Thymus (tissue), 11 donors: Measurements from ENCODE around the gene HEATR5A. TPM values are rescaled to one million over a fixed set of nuclear protein-coding genes. Genes with fewer than 3 reads are reported as not detected.
"Not testable (repeated sequence)": the region's sequence is repeated elsewhere in the genome, so short reads cannot be mapped to it uniquely, and the experiment has no call there.

ENCODE experiments used
- DNase-seq, 9 donors: peaks; one replicate each; pipeline ENCODE4 v3.0.0-alpha.2; 2013; ENCODE audit warnings: low spot score in 9 of 9, low read depth in 6 of 9, missing footprints in 1 of 9
- H3K27ac ChIP-seq, 2 donors: one replicate each; pipeline ENCODE4 v1.5.1; 2013; ENCODE audit warnings: control low read depth in 1 of 2, low read depth in 1 of 2, low read length in 1 of 2, mild to moderate bottlenecking in 1 of 2, moderate library complexity in 1 of 2
- H3K27me3 ChIP-seq, 2 donors: one replicate each; pipeline ENCODE4 v1.5.1; 2013; ENCODE audit warnings: low read length in 1 of 2; ENCODE audit not compliant: control insufficient read depth in 2 of 2, insufficient read depth in 1 of 2
- H3K36me3 ChIP-seq, 2 donors: one replicate each; pipeline ENCODE4 v1.5.1; 2013; ENCODE audit warnings: low read length in 1 of 2, mild to moderate bottlenecking in 1 of 2, moderate library complexity in 1 of 2; ENCODE audit not compliant: control insufficient read depth in 2 of 2, insufficient read depth in 2 of 2
- H3K4me1 ChIP-seq, 2 donors: one replicate each; pipeline ENCODE4 v1.5.1; 2013; ENCODE audit warnings: low read length in 2 of 2; ENCODE audit not compliant: control insufficient read depth in 2 of 2, insufficient read depth in 2 of 2
- H3K4me3 ChIP-seq, 2 donors: one replicate each; pipeline ENCODE4 v1.5.1; 2013; ENCODE audit warnings: low read length in 2 of 2, control low read depth in 1 of 2, mild to moderate bottlenecking in 1 of 2
- H3K9me3 ChIP-seq, 2 donors: one replicate each; pipeline ENCODE4 v1.5.1; 2013; ENCODE audit warnings: low read length in 1 of 2, mild to moderate bottlenecking in 1 of 2; ENCODE audit not compliant: control insufficient read depth in 2 of 2, insufficient read depth in 1 of 2
- WGBS: extraction: QIAGEN DNeasy Blood & Tissue Kit; methylation state at CpG from one replicate; pipeline ENCODE4 v1.1.7; 2013; 5-methylcytosine and 5-hydroxymethylcytosine counted together
- polyA plus RNA-seq: library from polyadenylated mRNA; stranded (reverse); fragments of 200-250 nt; gene quantifications from one replicate; pipeline ENCODE4 v1.2.3, GENCODE V29; 2013
- total RNA-seq: library from RNA; stranded (reverse); fragments of 120-200 nt; gene quantifications from one replicate; pipeline ENCODE4 v1.2.4, GENCODE V29; 2013
- donor health status: healthy.

The HEATR5A gene
- total and polyA plus RNA-seq, 2 donors: 7.5 to 10.9 TPM

- Histone ChIP-seq H3K27ac (no peak overlapping the region), H3K9me3 (no peaks in the 10 kb centered on the region), H3K36me3 (no peaks in the 10 kb centered on the region), H3K27me3 (no peaks in the 10 kb centered on the region), H3K4me3 (no peak overlapping the region), H3K4me1 (no peaks in the 10 kb centered on the region)
- no peak for DNase-seq
- WGBS: 97% methylated on average over 3 of the region's 3 CpGs
Observed at GRCh38 chr14:31360919-31361662, 59.3 kb downstream of the HEATR5A start.

DNA sequence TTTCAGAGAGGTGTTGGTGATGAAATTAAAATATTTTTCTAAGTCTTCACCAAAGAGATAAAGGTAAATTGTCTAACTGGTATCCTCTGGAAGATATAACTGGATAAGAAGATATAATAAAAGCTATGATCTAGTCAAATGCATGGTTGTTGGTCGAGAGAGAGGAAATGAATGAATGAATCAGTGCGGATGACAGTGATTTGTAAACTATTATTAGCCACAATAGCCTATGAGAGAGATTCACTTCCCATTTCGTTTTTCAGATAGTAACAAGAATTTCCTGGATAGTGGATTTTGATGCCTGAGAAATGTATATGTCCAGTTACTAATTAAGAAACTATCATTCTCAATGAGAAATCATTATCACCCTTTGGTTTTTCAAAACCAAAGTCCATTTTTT is 63.1 kb downstream of the HEATR5A start:
- Histone ChIP-seq H3K9me3 (no peaks in the 10 kb centered on the region), H3K27me3 (no peaks in the 10 kb centered on the region), H3K4me3 (no peak overlapping the region), H3K4me1 (no peaks in the 10 kb centered on the region), H3K36me3 (no peaks in the 10 kb centered on the region), H3K27ac (no peak overlapping the region)
- 93% methylated on average over 3 of the region's 3 CpGs for WGBS
- no peak for DNase-seq

GRCh38 chr14:31346097-31346496 is 74.3 kb downstream of the HEATR5A start:
- DNase-seq: no peak
- H3K4me3 ChIP-seq: no peak overlapping the region
- 98% methylated on average over 2 of the region's 2 CpGs for WGBS
- H3K27me3 ChIP-seq: no peaks in the 10 kb centered on the region
- H3K27ac ChIP-seq: no peak overlapping the region
- no peaks in the 10 kb centered on the region for H3K36me3 ChIP-seq
- H3K9me3 ChIP-seq: no peaks in the 10 kb centered on the region
- H3K4me1 ChIP-seq: no peaks in the 10 kb centered on the region

DNA sequence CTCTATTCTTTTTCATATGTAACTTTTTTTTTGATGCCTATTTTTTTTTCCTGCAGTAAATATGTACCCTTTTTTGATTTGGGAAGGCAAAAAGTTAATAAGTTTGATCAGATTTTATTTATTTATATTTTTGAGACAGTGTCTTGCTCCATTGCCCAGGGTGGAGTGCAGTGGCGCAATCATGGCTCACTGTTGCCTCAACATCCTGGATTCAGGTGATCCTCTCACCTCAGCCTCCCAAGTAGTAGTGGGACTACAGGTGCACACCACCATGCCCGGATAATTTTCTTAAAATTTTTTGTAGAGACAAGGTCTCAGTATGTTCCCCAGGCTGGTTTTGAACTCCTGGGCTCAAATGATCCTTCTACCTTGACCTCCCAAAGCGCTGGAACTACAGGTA is 79.1 kb downstream of the HEATR5A start:
- Histone ChIP-seq H3K36me3 (no peaks in the 10 kb centered on the region), H3K4me3 (no peak overlapping the region), H3K4me1 (no peaks in the 10 kb centered on the region), H3K27me3 (no peaks in the 10 kb centered on the region), H3K9me3 (no peaks in the 10 kb centered on the region), H3K27ac (no peak overlapping the region)
- WGBS: over 99% methylated on average over 3 of the region's 3 CpGs
- no peak for DNase-seq

GRCh38 chr14:31340297-31341063 is 79.9 kb downstream of the HEATR5A start:
- Histone ChIP-seq H3K36me3 (no peaks in the 10 kb centered on the region), H3K27me3 (no peaks in the 10 kb centered on the region), H3K4me3 (no peak overlapping the region), H3K4me1 (no peaks in the 10 kb centered on the region), H3K9me3 (no peaks in the 10 kb centered on the region), H3K27ac (no peak overlapping the region)
- no peak for DNase-seq
- WGBS: 98% methylated on average over 5 of the region's 5 CpGs

DNA sequence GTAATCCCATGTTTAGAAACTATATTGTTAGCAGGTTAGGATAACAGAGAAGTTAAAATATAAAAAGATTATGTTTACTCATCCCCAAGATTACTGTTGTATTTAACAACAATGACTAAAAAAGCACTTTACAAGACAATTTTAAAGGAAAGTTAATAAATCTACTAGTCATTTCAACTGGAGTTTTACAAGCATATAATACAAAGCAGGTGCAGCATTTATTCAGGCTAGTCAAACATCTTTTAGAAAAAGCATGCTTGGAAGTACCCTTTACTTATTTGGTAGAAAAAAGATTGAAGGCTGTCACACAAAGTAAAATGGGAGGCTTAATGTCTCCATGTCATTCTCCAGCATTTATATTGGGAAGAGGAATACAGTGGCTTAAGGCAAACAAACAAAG is 80.6 kb downstream of the HEATR5A start:
- no peak for DNase-seq
- Histone ChIP-seq H3K9me3 (no peaks in the 10 kb centered on the region), H3K36me3 (no peaks in the 10 kb centered on the region), H3K4me1 (no peaks in the 10 kb centered on the region), H3K27me3 (no peaks in the 10 kb centered on the region), H3K4me3 (no peak overlapping the region), H3K27ac (no peak overlapping the region)

GRCh38 chr14:31337331-31337730 is 83.0 kb downstream of the HEATR5A start:
- Histone ChIP-seq H3K27me3 (no peaks in the 10 kb centered on the region), H3K9me3 (peaks cover 0 to 3% of the 10 kb centered on the region in 2 donors), H3K27ac (no peak overlapping the region), H3K4me3 (no peak overlapping the region), H3K36me3 (no peaks in the 10 kb centered on the region), H3K4me1 (no peaks in the 10 kb centered on the region)
- no peak for DNase-seq
- WGBS: 94% methylated on average over 2 of the region's 2 CpGs

DNA sequence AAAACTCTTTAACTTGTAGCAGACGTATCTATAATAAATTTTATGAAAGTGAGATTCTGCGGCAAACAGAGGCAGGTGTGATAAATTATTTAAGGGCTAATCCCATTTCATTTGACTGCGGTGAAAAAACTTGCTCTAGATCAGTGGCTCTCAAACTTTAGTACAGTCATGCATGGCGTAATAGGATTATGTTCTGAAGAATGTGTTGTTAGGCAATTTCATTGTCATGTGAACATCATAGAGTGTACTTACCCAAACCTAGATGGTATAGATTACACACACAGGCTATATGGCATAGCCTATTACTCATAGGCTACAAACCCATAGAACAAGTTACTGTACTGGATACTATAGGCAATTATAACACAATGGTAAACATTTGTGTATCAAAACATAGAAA is 83.7 kb downstream of the HEATR5A start:
- Histone ChIP-seq H3K9me3 (peaks cover 0 to 3% of the 10 kb centered on the region in 2 donors), H3K27ac (no peak overlapping the region), H3K4me1 (no peaks in the 10 kb centered on the region), H3K4me3 (no peak overlapping the region), H3K27me3 (no peaks in the 10 kb centered on the region), H3K36me3 (no peaks in the 10 kb centered on the region)
- WGBS: 98% methylated on average over 4 of the region's 4 CpGs
- no peak for DNase-seq

DNA sequence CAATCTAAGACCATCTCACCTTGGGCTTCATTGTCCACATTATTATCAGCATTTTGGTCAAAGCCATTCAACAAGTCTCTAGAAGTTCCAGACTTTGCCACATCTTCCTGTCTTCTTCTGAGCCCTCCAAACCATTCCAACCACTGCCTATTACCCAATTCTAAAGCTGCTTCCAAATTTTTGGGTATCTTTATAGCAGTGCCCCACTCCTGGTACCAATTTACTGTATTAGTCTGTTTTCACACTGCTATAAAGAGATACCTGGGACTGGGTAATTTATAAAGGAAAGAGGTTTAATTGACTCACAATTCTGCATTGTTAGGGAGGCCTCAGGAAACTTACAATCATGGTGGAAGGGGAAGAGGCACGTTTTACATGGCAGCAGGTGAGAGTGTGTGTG is 89.0 kb downstream of the HEATR5A start:
- H3K36me3 ChIP-seq, DNase-seq: not testable (repeated sequence)
- WGBS: 94% methylated on average over 1 of the region's 1 CpG

More for the DNA sequence above, 89.0 kb downstream of the HEATR5A start:
- H3K4me3 ChIP-seq, H3K4me1 ChIP-seq, H3K27ac ChIP-seq, H3K27me3 ChIP-seq: not testable (repeated sequence)
- peaks cover 0 to 21% of the 10 kb centered on the region in 2 donors for H3K9me3 ChIP-seq
